GM21515 (cell line): ENCODE results near the gene MICA.
"Not testable (repeated sequence)": the region's sequence is repeated elsewhere in the genome, so short reads cannot be mapped to it uniquely, and the experiment has no call there.

Source experiments
- ATAC-seq: cut with Tn5 transposase; IDR thresholded peaks from one replicate; pipeline ENCODE4 v1.9.1; 2021; ENCODE audit not compliant: unreplicated experiment

Gene MICA

GRCh38 chr6:31407699-31408098 lies 4.3 kb downstream of the MICA start:
- ATAC-seq, result no peak

DNA sequence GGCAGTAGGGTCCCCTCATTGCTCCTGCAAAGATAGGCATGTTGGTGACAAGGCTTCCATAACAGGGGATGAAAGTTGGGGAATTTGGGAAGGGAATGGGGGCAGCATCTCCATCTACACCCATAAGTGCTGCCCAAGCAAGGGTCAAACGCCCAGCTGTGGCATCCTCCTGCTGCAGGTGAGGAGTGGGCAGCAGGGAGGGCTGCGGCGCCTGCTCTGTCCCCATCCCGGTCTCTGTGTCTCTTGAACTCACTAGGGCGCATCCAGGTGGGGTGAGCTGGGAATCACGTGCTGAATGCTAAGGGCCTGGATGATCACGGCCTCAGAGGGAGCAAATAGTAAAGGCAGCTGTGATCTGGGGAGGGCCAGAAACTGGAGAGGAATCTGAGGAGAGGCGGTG lies 9.1 kb downstream of the MICA start:
- no peak for ATAC-seq

DNA sequence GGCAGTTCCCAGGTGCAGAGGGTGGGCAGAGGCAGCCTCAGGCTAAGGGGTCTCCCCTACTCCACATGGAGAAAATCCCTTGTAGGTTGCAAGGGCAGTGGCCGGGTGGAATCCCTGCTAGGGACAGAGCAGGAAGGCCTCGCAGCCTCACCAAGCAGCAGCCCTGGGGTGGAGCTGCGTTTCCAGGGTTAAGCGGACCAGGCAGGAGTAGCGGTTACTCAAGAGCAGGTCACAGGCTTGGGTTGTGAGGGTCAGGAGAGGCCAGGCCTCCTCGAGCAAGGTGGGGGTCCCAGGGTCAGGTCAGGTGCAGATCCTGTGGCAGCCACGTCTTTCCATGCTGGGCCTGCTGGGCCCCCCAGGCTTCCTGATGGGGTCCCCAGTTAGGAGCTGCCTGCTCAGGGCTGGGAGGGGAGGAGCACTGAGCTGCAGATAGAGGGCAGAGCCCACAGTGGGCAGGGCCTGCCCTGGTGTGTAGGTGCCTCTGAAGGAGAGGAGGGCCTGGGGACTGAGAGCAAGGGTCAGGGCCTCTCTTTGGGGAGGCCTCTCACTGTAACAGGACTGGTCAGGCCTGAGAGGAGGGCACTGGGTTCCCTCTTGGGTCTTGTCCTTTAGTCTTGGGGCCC lies 10.9 kb downstream of the MICA start:
- not testable (repeated sequence) for ATAC-seq

- no peak for ATAC-seq
Measured at GRCh38 chr6:31414771-31415265, 11.4 kb downstream of the MICA start.

DNA sequence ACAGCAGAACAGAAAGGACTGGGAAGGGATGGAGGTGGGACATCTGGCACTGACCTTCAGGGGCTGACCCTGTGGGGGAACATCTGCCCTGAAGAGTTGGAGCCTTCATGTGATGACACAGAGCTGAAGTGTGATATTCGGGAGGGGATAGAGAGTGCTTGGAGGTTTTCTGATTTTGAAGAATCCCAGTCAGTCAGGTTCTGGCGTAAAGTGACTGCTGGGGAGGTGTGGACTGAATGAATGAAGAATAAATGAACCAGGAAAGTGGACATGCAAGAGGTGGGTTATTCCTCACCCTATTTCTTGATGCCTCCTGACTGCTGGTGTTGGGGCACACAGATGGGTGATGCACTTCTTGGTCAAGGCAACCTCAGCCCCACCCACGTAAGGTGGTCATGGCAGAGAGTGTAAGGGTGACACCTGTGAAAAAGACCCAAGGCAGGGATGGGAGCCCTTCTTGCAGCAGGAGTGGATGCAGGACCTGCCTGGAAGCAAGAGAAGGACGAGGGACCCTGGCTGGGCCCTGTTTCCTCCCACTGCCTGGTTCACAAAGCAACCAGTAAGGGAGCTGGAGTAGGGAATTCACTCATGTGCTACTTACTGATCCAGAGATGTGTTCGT lies 13.1 kb downstream of the MICA start:
- no peak for ATAC-seq

GRCh38 chr6:31418251-31418650 lies 14.9 kb downstream of the MICA start:
- ATAC-seq, result no peak

- no peak for ATAC-seq
Measured at GRCh38 chr6:31419842-31420241, 16.4 kb downstream of the MICA start.

- ATAC-seq, result no peak
Measured at GRCh38 chr6:31420546-31420945, 17.2 kb downstream of the MICA start.

DNA sequence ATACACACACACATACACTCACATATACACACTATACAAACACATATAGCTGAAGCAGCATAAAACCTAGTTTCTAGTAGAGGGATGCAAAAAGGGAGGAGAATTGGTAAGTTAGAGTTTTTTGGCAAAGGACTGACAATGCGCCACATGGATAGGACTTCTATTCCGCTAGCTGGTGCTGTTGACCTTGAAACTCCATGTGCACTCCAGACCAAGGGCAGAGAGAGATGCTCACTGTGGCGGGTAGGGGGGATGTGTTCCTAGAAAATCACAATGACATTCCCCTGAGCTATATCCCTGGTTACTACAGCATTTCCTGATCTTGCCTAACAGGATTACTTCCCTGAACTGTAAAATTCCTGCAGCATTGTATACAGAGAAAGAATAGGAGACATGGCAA lies 19.2 kb downstream of the MICA start:
- ATAC-seq, result no peak

GRCh38 chr6:31423550-31423949 lies 20.2 kb downstream of the MICA start:
- no peak for ATAC-seq

- ATAC-seq, result no peak
Measured at GRCh38 chr6:31426395-31427354, 23.3 kb downstream of the MICA start.

DNA sequence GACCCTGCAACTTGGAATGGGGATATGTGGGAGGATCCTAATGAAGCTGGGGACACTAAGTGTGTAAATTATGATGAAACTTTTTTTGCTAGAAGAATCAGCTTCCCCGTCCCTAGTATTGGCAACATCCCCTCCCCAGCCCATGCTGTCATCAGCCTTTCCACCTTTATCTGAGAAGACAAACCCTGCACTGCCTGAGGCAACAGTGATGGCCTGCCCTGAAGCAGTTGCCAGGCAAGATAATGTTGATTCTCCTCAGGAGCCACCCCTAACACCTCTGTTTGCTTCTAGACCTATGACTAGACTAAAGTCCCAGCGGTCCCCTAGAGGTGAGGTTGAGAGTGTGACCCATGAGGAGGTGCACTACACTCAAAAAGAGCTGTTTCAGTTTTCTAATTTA lies 27.1 kb downstream of the MICA start:
- no peak for ATAC-seq

DNA sequence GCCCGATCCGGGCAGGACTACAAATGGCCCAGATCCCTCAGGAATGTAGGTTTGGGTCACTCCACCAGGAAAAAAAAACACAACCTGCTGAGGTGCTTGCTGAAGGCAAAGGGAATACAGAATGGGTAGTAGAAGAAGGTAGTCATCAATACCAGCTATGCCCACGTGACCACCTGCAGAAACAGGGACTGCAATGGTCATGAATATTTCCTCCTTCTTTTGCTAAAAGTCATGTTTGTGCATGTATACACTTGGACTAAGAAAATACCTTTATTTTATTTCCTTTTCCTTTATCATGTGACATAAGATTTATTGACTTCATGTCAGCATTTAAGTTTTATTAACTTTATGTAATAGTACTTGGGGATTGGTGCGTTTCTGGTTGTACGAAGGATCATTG lies 31.7 kb downstream of the MICA start:
- ATAC-seq, result not testable (repeated sequence)

GRCh38 chr6:31438222-31438621 lies 34.8 kb downstream of the MICA start:
- ATAC-seq, result no peak

- ATAC-seq, result no peak
Measured at GRCh38 chr6:31438677-31439076, 35.3 kb downstream of the MICA start.

GRCh38 chr6:31441365-31442267 lies 38.2 kb downstream of the MICA start:
- no peak for ATAC-seq

- ATAC-seq, result no peak
Measured at GRCh38 chr6:31446481-31446880, 43.1 kb downstream of the MICA start.

DNA sequence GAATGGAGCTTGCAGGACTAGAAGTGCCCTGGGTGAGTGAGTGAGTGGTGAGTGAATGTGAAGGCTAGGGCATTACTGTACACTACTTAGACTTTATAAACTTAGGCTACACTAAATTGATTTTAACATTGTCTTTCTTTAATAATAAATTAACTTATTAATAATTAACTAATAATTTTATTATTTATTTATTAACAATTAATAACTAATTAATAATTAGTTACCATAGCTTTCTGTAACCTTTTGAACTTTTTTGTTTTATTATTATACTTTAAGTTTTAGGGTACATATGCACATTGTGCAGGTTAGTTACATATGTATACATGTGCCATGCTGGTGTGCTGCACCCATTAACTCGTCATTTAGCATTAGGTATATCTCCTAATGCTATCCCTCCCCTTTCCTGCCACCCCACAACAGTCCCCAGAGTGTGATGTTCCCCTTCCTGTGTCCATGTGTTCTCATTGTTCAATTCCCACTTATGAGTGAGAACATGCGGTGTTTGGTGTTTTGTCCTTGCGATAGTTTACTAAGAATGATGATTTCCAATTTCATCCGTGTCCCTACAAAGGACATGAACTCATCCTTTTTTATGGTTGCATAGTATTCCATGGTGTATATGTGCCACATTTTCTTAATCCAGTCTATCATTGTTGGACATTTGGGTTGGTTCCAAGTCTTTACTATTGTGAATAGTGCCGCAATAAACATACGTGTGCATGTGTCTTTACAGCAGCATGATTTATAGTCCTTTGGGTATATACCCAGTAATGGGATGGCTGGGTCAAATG lies 43.8 kb downstream of the MICA start:
- not testable (repeated sequence) for ATAC-seq

- no peak for ATAC-seq
Measured at GRCh38 chr6:31450751-31451150, 47.4 kb downstream of the MICA start.

GRCh38 chr6:31452859-31453258 lies 49.5 kb downstream of the MICA start:
- ATAC-seq, result no peak
